HG03520 (cell line): ENCODE data around the gene STK32C.

ENCODE experiments used
- ATAC-seq: cut with Tn5 transposase; IDR thresholded peaks from one replicate; pipeline ENCODE4 v1.9.1; 2021; ENCODE audit warnings: mild to moderate bottlenecking, moderate library complexity; ENCODE audit not compliant: unreplicated experiment

Gene STK32C

DNA sequence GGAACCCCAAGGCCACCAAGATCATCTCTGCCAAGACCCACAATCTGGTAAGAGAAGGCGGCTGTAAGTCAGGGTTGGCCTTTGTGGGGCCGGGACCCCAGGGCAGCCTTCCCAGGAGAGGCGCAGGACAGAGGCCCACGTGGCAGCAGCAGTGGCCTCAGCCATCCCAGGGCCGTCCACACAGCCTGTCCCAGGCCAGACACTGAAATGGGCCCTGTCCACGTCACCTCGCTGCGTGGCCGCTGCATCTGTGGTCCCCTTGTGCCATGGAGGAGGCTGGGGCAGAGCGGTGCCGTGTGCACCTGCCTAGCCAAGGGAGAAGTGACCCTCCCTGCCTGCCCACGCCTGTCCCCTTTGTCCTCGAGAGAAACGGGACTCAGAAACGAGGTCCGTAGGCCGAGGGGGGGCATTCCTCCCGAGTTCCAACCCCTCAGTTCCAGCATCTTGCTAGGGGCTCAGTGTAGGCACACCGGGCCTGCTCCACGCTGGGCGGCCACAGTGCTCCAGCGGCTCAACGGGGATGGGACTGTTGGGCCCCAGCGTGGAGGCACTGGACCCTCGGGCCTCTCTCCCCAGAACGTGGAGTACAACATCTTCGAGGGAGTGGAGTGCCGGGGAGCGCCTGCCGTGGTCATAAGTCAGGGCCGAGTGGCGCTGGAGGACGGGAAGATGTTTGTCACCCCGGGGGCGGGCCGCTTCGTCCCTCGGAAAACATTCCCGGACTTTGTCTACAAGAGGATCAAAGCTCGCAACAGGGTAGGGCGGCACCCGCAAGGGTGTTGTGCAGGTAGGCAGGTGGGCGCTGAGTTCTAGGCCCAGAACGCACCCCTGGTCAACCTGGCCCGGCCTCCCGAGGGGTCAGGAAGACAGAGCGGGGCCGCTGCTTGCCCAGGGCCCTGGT lies 105.4 kb downstream of the STK32C start:
- ATAC-seq, result no peak

DNA sequence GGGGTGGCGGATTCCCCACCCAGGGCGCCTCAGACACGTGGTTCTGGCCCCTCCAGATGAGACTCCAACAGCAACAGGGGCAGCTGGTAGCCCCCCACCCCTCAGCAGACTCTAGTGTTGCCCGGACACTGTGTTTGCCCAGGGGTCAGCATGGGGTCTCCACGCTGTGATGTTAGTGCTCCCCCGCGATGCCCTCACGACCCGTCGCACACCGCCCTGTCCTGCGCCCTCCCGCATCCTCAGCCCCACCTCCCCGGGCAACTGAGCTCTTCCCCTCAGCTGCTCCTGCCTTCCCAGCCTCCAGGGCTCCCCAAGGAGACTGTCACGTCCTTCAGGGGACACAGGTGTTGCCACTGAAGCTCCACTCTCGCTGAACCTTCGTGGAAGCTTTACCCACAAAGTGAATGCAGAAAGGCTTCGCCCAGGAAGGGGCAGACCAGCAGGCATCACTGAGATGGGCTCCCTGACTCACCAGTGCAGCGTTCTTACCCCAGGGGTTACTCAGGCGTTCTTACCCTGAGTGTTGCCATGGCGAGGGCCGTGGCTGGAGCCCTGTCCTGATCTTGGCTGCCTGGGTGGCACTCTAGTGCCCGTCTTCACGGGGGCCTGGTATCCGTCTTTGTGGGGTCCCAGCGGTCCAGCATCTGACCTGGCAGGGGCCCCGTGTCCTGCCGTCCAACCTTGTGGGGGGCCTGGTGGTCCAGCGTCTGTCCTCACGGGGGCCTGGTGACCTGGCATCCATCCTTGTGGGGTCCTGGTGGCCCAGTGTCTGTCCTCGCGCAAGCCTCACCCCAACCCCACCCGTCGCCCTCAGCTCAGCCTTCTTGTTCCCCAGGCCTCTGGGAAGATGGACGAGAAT lies 106.4 kb downstream of the STK32C start:
- no peak for ATAC-seq

DNA sequence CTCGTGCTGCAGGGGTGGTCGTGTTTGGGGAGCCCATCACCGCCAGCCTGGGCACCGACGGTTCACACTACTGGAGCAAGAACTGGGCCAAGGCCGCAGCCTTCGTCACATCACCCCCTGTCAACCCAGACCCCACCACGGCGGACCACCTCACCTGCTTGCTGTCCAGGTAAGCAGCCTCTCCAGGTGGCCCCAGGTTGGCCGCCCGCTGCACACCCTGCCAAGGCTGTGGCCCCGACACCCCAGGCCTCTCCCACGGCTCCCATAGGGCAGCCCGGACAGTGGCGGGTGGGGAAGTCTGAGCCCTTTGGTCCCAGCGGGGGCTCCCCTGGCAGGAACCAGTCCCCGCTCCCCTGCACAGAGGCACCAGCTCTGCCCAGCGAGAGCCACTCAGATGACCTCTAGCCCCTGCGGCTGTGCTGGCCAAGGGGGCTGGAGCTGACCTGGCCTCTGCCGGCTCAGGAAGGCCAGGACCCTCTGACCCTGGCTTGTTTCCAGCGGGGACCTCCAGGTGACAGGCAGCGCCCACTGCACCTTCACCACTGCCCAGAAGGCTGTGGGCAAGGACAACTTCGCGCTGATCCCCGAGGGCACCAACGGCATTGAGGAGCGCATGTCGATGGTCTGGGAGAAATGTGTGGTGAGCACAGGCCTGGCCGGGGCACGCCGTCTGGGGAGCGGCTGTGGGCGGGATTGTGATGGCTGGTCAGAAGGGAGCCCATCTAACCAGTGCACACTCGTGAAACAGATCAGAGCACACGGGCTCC lies 107.2 kb downstream of the STK32C start:
- no peak for ATAC-seq

DNA sequence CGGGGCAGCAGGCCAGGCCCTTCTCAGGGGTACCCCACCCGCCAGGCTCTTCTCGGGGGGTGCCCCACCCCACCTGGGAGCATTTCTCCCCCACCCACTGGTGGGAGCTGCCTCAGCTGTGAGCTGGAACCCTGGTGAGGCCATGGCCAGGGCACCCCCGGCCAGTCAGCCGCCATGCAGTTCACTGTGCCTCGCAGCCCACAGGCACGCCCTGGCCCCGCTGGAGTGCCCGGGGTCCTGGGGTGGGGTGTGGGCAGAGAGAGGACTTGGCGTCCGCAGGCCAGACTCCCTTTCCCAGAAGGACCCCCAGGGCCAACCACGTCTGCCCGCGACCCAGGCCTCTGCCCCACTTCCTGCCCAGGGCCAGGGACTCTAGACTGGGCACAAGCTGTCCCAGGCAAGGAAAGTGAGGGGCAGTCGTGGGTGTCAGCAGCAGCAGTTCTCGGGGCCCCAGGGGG lies 107.9 kb downstream of the STK32C start:
- ATAC-seq, result no peak

DNA sequence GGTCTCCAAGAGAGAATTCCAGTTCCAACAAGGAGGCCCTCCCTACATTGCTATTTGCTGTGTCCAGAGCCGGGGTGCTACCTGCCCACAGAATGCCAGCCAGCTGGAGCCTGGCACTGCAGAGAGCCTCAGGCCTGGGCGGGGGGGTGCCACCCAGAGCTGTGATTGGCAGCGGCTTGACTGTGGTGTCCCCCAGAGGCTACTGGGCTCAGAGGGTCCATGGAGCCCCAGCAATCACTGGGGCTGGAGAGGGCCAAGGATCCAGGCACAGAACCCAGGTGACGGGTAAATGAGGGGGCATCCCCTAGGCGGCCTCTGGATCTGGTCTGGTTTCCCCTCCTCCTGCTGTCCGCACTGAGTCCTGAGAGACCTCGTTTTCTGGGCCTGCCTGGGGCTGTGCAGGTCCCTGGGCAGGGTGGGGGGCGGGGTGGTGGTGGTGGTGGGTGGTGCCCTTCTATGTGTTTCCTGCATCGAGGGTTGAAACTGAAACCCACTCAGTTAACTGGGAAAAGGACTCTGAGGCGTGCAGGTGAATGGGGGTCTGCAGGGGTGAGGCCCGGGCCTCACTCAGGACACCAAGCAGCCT lies 108.4 kb downstream of the STK32C start:
- ATAC-seq, result no peak

DNA sequence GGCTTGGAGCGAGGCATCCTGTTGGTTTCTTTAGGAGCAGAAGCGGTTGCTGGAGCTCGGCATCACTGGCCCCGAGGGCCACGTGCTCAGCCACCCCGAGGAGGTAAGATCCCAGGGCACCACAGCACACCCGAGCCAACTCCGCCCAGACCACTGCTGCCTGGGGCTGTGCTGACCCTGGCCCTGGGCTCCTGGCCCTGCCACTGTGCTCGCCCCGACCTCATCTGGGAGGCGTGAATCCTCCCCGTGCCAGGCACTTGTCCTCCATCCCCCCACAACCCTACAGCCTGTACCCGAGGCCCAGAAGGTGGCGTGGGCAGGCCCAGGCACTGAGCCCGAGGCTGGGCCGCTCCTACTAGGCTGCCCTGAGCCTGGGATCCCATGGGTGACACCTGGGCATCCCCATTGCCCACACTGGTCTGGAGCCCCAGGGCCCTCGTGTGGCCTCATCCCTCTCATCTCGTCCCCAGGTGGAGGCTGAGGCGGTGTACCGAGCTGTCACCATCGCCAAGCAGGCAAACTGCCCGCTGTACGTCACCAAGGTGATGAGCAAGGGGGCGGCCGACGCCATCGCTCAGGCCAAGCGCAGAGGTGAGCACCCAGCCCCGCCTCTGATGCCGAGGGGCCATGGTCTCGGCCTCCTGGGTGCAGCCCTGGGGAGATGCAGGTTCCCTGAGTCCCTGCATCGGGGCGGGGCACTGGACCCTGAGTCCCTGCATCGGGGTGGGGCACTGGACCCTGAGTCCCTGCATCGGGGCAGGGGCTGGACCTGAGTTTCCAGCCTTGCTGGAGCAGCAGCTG lies 109.2 kb downstream of the STK32C start:
- no peak for ATAC-seq

DNA sequence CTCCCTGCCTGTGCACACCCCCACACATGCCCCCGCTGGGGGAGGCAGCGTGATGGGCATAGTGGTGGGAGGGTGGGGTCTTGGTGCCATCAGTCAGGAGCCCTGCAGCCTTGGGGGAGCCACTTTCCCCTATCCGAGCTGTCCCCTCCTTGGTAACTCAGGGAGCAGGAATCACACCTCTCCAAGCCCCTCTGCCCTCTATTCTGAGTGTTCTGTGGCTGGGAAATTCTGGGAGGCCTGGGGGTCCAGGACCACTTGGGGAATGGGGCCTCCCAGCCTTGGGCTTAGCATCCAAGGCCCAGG lies 109.7 kb downstream of the STK32C start:
- ATAC-seq, result no peak

DNA sequence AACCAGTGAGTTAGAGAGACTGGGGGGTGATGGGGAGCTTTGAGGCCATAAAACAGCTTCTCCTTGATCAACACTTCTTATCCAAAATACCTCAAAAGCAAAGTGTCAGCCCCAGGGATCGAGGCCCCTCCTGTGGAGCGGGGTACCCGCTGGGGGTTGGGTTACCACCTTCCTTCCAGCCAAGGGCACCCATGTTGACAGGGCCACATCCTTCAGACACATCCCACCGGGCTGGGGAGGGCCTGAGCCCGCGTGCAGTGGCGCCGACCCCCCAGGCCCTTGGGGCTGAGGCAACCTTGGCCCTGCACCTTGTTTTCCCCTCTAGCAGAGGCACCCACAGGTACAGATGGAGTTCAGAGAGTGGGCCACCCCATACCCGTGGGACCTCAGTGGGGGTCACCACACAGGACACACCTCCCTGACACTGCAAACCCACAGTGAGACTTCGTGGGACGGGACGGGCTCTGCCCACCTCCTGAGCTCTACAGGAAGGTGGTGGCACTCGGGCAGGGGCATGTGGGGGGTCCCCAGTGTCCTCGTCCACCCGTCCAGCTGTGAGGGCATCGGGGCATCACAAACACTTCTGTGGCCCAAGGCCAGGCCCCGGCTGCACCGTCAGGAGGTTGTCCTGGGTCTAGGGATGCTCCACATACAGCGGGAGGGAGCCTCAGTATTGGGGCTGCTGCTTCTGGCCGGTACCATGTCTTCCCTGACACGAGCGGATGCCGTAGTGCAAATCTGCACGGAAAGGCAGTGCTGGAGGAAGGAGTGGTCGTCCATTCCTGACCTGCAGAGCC lies 110.3 kb downstream of the STK32C start:
- ATAC-seq, result no peak

DNA sequence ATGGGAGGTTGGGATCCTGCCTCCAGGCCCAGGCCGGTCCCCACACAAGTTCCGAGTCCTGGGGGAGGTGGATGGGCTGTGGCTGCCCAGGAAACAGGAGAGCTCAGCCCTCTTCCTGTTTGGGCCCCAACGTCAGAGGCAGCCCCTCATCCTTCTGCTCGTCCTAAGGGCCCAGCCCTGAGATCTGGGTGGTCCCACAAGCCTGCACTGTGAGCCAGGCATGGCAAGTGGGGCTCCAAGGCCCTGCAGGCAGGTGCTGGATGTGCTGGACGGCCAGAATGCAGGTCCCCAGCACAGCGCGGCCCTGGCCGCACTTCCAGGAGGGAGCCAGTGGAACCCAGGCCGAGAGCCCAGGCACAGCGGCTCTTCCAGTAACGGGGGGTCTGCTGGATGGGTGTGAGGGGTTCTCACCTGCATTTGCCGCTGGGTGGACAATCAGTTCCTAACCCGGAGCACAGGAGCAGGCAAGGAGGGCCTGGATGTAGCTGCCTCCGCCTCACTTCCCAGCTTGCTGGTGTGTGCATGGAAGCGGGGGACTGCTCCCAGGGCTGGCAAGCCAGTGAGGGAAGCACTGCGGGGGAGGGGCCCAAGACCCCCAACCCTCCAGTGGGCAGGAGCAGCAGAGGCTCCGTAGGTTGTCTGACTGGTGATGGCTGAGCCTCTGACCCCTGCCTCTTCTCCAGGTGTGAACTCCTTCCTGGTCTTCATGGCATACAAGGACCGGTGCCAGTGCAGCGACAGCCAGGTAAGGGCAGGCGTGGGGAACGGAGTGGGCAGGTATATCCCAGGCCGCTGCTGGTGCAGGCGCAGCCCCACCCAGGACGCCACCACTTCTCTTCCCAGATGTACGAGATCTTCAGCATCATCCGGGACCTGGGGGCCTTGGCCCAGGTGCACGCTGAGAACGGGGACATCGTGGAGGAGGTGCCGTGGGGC lies 111.3 kb downstream of the STK32C start:
- ATAC-seq, result no peak

DNA sequence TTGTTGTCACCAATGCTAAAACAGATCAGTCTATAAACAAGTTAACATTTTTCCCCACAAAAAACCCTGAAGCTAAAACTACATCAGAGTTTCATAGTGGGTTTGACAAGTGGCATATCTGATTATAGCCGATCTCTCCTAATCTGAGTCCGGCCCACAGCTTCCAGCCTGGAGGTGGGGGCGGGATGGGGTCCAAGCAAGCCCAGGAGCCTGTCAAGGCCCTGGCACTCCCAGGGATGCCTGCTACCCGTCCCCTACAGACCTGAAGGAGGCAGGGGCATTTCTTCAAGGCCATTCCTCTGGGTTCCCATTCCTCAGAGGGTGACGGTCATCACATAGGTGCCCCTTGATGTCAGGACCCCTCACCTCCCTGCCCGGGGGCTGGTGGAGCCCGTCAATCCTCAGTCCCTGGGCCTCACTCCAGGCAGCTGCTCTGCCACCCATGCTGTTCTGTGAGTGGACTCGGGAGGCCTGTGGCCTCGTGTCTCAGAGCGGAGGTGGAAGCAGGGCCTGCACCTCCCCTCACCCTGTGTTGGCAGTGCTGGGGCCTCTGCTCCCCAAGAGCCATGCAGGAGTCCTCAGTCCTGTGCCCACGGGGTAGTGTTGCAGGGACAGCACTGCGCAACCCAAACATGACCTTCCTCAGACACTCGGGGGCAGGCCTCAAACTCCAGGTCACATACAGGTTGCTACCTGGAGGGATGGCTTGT lies 112.2 kb downstream of the STK32C start:
- no peak for ATAC-seq

DNA sequence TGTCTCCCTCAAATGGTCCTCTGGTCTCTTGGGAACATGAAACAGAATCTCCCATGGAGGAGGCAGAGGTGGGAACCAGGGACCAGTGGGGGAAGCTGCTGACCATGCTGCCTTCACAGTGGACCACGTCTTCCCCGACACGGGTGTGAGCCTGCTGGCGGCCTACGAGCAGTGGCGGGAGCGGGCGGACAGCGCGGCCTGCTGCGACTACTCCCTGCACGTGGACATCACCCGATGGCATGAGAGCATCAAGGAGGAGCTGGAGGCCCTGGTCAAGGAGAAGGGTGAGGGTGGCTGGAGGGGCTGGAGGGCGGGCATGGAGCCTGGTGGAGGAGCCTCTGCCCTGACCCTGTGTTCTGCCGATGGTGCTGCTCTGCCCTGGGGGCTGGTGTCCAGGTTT lies 113.0 kb downstream of the STK32C start:
- ATAC-seq, result no peak

DNA sequence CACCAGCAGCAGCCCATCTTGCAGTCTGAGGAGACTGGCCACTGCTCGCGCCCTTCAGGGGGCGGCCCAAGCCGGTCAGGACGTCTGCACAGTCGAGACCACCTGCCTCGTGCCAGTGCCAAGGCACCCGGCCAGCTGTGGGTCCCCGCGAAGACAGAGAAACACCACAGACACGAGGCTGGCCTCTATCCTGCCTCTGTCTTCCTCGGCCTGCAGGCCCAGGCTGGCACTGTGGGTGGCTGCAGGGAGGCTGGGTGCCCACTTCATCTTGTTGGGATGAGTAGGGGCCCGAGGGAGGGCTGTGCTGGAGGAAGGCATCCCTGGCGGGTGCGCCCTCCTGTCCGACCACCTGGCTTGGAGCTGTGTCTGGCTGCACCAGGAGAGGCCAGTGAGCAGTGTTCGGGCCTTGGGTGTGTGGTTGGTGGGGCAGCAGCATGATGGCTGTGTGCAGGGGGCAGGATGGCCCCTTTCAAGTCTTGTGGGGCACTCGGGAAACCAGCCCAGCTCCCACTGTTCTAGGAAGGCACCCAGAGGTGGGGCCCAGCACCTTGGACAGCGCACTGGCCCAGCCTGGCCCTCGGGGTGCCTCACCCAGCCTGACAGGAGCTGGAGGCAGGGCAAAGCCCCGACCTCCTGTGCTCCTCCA lies 113.7 kb downstream of the STK32C start:
- no peak for ATAC-seq

DNA sequence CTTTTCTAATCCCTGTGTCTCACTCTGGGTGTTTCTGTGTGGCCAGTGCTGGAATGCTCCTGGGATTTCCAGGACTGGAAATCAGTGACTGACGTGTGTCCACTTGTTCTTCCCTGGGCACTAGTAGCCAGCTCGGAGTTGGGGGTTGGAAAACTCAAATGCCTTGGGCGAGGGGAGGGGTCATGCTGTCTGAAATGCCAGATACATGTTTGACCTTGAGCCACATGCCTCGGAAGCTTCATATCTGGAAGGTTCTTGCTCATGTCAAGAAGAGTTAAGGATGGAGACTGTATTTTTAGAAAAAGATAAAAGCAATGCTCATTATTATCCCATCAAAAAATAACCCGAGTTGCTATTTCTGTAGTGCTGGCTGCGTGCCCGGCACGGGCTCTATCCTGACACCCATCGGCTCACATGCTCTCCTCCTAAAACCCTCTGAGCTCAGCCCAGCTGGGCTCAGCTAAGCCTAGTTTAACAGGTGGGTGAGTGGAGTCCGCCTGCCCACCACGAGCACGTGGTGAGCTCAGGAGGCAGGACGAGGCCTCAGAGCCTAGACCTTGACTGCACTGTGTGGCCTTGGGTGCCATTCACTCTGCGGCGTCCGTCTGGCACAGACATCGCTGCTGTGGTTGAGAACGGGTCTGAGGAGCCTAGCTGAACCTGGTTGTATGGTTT lies 114.6 kb downstream of the STK32C start:
- ATAC-seq, result no peak

DNA sequence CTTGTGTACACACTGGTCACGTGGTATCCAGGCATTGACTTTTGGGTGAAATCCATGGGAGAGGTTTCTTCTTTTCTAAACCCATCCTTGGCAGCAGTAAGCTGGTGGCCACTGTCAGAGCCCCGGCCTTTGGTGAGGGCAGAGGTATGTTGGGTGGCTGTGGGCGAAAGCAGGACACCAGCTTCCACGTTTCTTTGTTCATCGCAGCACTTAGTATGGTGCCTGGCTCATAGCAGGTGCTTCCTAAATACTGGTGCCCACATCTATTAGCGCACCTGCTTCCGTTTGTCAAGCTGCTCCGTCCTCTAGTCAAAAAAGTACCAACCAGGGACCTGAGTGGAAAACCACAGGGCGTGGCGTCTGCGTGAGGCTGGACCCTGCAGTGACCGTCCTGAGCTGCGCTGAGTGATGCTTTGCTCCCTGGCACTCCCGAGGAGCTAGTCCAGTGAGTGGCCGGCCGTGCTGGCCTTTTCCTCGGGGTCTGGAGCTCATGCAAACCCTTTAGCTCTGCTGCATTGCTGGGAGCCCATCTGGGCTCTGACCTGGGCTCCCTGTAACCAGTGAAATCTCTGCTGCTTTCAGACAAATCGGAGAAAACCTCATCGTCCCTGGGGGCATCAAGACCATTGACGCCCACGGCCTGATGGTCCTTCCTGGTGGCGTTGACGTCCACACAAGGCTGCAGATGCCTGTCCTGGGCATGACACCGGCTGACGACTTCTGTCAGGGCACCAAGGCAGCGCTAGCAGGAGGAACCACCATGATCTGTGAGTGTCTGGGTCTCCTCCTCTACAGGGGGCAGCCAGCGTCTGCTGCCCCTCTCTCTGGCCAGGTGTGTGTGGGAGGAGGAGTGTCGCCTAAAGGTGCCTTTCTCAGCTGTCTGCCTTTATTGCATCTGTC lies 115.4 kb downstream of the STK32C start:
- no peak for ATAC-seq

DNA sequence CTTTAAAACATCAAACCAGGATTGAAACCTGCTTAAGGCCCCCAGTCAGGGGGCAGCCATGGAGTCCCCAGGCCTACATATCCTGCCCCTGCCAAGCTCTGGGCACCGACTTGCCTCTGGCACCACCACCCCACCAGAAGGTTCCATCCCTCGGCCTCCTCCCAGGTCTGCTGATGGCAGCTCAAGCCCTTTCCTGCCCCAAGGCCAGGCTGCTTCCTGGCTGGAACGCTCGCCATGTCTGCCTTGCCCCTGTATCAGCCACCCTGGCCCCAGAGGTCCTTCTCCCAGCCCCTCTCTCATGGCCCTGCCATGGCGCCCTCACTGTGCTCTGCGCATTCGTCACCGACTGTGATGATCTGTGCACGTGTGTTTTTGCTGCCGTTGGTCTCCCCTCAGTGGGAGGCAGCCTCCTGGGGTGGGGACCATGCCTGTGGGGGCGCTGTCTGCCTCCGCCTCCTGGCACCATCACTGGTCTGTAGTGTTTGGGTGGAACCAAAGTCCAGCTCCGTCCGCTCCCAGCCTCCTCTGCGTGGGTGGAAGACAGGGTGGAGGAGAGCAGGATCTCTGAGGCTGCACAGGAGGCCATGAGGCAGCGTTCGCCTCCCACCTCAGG lies 117.8 kb downstream of the STK32C start:
- no peak for ATAC-seq
